BJ (cell line): Measurements from ENCODE around the gene ZNF17. TPM values are rescaled to one million over a fixed set of nuclear protein-coding genes. Genes with fewer than 3 reads are reported as not detected.
"Not testable (repeated sequence)": the region's sequence is repeated elsewhere in the genome, so short reads cannot be mapped to it uniquely, and the experiment has no call there.

Source experiments
- CTCF ChIA-PET: fragments of 350-600 bp; formaldehyde crosslinking; extraction: SDS; loops from one replicate; lab custom pipeline; 2021; ENCODE audit warnings: antibody characterized with exemption, inconsistent platforms; lab: Yijun Ruan, JAX
- POLR2A ChIA-PET: fragments of 300-600 bp; sonication (Branson Sonifier 250); formaldehyde crosslinking; extraction: SDS; loops from one replicate; lab custom pipeline; 2021; ENCODE audit warnings: antibody characterized with exemption; lab: Charles Lee
- DNase-seq: peaks from one replicate; pipeline ENCODE4 v3.0.0-alpha.2; 2011; ENCODE audit warnings: low read depth
- H3K27me3 ChIP-seq: 2 replicates; pipeline ENCODE4 v1.6.0; 2011; ENCODE audit warnings: low read length; ENCODE audit not compliant: control insufficient read depth, insufficient read depth
- H3K36me3 ChIP-seq: 2 replicates; pipeline ENCODE4 v1.5.1; 2011; ENCODE audit warnings: low read length; ENCODE audit not compliant: control insufficient read depth, insufficient read depth
- H3K4me3 ChIP-seq: 2 replicates; pipeline ENCODE4 v1.5.1; 2011; ENCODE audit warnings: low read depth, mild to moderate bottlenecking, control low read depth, low read length
- polyA plus RNA-seq: library from polyadenylated mRNA; depleted of rRNA; stranded (reverse); fragments of >200 nt; gene quantifications from 2 replicates; pipeline ENCODE4 v1.2.3, GENCODE V29; 2011
- TF ChIP-seq, protein P1 (sequence below): IDR thresholded peaks from 2 replicates; pipeline ENCODE4 v1.5.1; 2011; ENCODE audit warnings: low read depth, mild to moderate bottlenecking, control low read depth, inconsistent platforms, low read length, moderate library complexity; ENCODE audit not compliant: insufficient read depth

Gene ZNF17
- polyA plus RNA-seq, 1 experiment = 4.2 TPM

DNA sequence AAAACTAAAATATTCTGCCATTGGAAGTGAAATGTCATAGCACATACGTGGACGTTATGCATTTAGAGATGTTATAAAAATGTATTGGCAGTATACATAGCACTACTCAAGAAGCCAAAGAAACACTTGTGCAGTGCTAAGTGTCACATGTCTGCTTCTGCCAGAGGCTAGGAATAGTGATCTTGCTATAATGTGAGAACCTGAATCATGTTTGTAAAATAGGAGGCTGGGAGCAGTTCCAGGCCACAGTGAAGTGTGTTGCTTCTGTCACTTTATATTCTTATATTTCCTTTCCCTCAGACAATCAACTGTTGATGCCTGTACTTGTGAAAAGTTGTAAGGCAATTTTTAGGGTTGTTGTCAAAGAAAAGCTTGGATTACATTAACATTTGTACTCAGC, 44.2 kb upstream of the ZNF17 start:
- ChIA-PET CTCF (interaction anchor here (0.6 to 2.0 kb wide), 2 partner anchors 19 to 149 kb away, joined by 3 to 5 read pairs; no protein-coding TSS in a partner anchor), POLR2A (interaction anchor here (0.6 kb wide), 1 partner anchor 129 kb away, joined by 5 read pairs; no protein-coding TSS in a partner anchor)
- TF ChIP-seq, protein P1, sequence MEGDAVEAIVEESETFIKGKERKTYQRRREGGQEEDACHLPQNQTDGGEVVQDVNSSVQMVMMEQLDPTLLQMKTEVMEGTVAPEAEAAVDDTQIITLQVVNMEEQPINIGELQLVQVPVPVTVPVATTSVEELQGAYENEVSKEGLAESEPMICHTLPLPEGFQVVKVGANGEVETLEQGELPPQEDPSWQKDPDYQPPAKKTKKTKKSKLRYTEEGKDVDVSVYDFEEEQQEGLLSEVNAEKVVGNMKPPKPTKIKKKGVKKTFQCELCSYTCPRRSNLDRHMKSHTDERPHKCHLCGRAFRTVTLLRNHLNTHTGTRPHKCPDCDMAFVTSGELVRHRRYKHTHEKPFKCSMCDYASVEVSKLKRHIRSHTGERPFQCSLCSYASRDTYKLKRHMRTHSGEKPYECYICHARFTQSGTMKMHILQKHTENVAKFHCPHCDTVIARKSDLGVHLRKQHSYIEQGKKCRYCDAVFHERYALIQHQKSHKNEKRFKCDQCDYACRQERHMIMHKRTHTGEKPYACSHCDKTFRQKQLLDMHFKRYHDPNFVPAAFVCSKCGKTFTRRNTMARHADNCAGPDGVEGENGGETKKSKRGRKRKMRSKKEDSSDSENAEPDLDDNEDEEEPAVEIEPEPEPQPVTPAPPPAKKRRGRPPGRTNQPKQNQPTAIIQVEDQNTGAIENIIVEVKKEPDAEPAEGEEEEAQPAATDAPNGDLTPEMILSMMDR = no peak
- DNase-seq = no peak
- Histone ChIP-seq H3K36me3 (peaks cover 4% of the 10 kb centered on the region; the same call in 1 of the 2 replicates), H3K4me3 (no peak overlapping the region), H3K27me3 (no peaks in the 10 kb centered on the region)

DNA sequence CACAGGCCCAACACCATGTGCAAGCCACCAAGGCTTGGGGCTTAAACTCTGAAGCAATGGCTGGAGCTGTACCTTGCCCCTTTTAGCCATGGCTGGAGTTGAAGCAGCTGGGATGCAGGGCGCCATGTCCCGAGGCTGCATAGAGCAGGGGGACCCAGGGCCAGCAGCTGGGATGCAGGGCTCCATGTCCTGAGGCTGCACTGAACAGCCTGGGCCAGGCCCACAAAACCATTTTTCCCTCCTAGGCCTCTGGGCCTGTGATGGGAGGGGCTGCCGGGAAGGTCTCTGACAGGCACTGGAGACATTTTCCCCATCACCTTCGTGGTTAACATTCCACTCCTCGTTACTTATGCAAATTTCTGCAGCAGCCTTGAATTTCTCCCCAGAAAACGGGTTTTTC, 36.8 kb upstream of the ZNF17 start:
- H3K27me3 ChIP-seq = no peaks in the 10 kb centered on the region
- H3K4me3 ChIP-seq = no peak overlapping the region
- TF ChIP-seq, protein P1 = no peak
- ChIA-PET CTCF (no interaction called here), POLR2A (no interaction called here)
- DNase-seq = no peak
- peaks cover 21% of the 10 kb centered on the region for H3K36me3 ChIP-seq

DNA sequence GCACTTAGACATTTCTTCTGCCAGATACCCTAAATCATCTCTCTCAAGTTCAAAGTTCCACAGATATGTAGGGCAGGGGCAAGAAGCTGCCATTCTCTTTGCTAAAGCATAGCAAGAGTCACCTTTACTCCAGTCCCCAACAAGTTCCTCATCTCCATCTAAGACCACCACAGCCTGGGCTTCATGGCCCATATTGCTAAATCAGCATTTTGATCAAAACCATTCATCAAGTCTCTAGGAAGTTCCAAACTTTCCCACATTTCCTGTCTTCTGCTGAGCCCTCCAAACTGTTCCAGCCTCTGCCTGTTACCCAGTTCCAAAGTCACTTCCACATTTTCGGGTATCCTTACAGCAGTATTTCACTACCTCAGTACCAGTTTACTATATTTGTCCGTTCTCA, 36.3 kb upstream of the ZNF17 start:
- peaks cover 21% of the 10 kb centered on the region for H3K36me3 ChIP-seq
- H3K4me3 ChIP-seq, H3K27me3 ChIP-seq, POLR2A ChIA-PET, DNase-seq, CTCF ChIA-PET: not testable (repeated sequence)

DNA sequence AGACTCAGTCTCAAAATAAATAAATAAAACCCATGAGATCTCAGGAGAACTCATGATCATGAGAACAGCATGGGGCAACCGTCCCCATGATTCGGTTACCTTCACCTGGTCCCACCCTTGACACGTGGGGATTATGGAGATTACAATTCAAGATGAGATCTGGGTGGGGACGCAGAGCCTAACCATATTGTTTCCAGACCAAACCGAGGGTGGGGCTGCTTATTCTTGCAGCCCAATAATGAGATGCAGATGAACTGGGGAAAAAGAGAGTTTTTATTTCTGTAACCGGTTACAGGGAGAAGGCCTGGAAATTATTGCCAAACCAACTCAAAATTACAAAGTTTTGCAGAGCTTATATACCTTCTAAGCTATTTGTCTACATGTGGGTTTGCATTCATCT, 34.8 kb upstream of the ZNF17 start:
- ChIA-PET CTCF (no interaction called here), POLR2A (no interaction called here)
- TF ChIP-seq, protein P1 = no peak
- no peak for DNase-seq
- Histone ChIP-seq H3K27me3 (no peaks in the 10 kb centered on the region), H3K4me3 (no peak overlapping the region), H3K36me3 (peaks cover 21% of the 10 kb centered on the region)

DNA sequence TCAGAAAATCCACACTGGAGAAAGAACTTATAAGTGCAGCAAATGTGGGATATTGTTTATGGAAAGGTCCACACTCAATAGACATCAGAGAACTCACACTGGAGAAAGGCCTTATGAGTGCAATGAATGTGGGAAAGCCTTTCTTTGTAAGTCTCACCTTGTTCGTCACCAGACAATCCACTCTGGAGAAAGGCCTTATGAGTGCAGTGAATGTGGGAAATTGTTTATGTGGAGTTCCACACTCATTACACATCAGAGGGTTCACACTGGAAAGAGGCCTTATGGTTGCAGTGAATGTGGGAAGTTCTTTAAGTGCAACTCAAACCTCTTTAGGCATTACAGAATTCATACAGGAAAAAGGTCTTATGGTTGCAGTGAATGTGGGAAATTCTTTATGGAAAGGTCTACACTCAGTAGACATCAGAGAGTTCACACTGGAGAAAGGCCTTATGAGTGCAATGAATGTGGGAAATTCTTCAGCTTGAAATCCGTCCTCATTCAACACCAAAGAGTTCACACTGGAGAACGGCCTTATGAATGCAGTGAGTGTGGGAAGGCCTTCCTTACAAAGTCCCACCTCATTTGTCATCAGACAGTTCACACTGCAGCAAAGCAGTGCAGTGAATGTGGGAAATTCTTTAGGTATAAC, 33.3 kb upstream of the ZNF17 start:
- ChIA-PET CTCF (no interaction called here), POLR2A (no interaction called here)
- H3K36me3 ChIP-seq = peaks cover 18% of the 10 kb centered on the region
- TF ChIP-seq, protein P1 = no peak
- DNase-seq = no peak
- no peak overlapping the region for H3K4me3 ChIP-seq
- H3K27me3 ChIP-seq = no peaks in the 10 kb centered on the region

DNA sequence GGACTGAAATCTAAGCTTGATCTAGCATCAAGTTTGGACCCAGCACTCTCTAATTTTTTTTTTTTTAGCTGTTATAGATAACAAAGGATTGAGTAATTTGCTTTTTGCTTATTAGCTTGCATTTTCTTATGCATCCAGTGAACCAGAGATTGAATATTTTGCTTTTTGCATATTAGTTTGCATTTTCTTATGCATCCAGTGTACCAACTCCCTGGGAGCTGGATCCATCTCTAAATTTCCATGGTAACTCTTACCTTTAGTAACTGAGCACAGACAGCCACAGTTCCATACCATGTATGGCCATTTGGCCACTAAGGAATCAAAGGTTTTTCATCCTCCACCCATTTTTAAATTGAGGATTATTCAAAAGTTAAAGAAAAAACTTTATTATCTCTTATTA, 30.0 kb upstream of the ZNF17 start:
- POLR2A ChIA-PET = no interaction called here

More for the DNA sequence above, 30.0 kb upstream of the ZNF17 start:
- Histone ChIP-seq H3K27me3 (no peaks in the 10 kb centered on the region), H3K4me3 (no peak overlapping the region), H3K36me3 (peaks cover 9% of the 10 kb centered on the region)
- CTCF ChIA-PET = no interaction called here
- DNase-seq = no peak
- TF ChIP-seq, protein P1 = no peak
